Measurements from ENCODE around the gene NTN4.

- TF ChIP-seq CTCF (IDR thresholded peaks at IDR 0.05): no peak
- no peak for TF ChIP-seq POLR2AphosphoS5 (IDR thresholded peaks at IDR 0.05)
- no peak for TF ChIP-seq POLR2A (IDR thresholded peaks at IDR 0.05)
- TF ChIP-seq EP300 (IDR thresholded peaks at IDR 0.05): no peak
Observed at GRCh38 chr12:95759718-95760117, 30.8 kb downstream of the NTN4 start.
